Activated CD8-positive, alpha-beta memory T cell treated with anti-CD3 and anti-CD28 coated beads for 1 hour (primary cell): Measurements from ENCODE around the gene TRABD2B.

Source experiments
- DNase-seq, 2 donors: peaks; one replicate each; pipeline ENCODE4 v3.0.0-alpha.2; 2020; ENCODE audit warnings: low read depth in 1 of 2; ENCODE audit errors: extremely low read depth in 1 of 2

Gene TRABD2B

DNA sequence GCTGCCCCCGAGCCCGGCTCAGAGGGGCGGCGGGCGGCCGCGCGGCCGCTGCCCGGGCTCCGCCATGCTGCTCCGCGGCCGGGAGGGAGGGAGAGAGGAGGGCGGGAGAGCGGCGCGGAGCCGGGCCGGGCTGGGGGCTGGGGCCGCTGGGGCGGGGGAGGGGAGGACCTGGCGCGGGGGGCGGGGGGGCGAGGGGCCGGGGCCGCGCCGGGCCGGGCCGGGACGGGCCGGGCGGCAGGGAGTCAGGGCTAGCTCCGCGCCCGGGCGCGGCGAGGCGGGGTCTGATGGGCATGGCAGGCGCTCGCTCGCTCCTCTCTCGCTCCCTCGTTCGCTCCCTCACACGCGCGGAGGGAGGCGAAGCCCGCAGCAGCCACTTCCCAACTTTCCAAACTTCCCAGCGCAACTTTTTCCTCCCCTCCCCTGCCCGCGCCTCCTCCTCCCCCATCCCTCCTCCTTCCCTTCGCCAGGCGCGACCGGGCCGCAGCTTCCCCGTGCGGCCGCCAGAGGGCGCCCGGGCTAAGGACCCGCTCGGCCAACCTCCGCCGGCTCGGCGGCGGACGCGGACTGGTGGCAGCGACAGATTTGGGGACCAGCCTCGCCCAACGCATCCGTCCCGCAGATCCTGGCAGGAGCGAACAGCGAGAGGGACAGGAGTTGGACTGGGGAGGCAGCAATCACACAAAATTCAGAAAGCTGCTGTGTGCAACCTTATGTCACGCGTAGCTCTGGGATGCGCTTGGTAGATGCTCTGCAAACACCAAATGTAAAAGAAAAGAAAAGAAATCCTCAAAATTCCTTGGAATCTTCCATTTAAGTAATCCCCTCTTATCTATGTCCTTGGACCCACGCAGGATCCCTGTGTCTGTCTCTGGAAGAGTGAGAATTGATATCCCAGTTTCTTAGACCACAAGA is at the start of gene TRABD2B:
TSS of gene TRABD2B (minus strand) at position 97 of the 912 bp plus-strand sequence.
- peak in 1 of 2 donors; percentile 45 for DNase-seq

DNA sequence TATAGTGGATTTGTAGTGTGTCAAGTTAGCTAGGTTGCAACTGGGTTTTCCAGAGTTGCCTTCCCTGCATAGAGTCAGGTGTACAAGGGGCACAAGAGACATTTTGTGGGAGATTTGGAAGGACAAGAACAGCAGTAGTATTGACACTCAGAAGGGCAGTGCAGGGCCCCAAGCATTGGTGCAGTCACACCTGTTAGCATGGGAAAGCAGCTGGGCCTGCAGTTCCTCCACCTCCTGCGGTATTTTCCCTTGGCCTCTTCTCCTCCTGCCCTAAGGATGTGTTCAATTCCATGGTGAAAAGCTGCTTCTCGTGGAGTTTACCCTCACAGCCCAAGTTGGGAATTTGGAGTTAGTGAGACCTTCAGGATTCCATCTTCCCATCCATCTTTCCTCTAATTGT is 47.1 kb upstream of the TRABD2B start:
- no peak for DNase-seq

GRCh38 chr1:48043622-48044021 is 46.4 kb upstream of the TRABD2B start:
- DNase-seq, result no peak

DNA sequence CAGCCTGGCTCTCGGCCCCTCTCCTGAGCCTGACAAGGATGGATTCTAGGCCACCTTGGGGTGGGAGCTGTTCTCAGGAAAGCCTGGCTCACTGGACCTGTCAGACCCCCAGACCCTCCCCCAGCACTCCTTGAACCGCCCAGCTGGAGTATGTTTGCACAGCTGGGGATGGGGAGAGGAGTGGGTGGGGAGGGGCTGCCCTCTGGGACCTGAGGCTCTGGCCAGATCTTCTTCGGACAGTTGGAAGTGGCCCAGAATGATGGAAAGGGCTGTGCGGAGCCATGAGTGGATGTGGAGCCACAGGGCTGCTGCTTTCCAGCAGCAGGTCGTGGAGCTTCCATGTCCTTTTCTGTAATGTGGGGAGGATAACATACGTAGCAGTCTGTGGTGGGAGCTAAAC is 43.0 kb upstream of the TRABD2B start:
- no peak for DNase-seq

DNA sequence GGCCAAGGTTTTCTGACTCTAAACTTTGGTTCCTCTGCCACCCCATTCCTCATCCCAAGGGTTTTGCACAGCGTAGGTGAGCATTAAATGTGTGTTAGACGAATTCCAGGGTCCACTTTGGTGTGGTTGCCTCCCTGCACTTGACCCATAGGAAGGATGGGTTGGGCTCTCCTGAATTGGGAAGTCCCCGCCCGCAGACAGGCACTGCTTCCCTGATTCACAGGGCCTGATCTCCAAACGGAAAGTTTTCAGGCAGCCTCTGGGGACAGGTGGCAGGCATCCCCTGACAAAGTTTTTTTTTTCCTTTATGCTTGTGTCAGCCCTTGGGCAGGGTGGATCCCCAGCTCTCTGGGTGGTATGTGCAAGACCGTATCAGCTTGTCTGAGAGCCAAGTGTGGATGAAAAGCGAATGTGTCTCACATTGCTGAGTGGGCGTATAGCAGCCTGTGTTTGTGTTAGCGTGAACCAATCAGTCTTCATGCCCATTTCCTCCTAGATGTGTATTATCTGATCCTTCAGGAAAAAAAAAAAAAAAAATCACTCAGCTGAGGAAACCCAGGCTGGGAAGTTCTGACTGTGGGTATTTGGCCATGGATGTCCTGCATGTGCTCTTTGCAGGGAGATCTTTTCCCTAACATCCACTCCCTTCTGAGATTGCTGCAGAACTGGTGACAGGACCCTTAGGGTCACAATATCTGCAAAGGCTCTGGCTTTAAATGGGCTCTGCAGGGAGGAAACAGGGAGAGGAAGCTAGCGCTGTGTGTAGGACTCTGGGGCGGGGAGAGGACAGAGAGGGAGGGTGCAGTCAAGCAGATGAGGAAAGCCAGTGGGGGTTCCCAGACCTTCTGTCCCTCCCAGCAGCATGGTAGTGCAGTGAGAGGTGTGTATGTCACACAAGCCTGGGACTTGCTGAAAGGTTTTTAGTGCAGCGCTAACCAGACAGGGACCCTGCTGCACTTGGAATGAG is 42.2 kb upstream of the TRABD2B start:
- no peak for DNase-seq

- no peak for DNase-seq
Observed at GRCh38 chr1:48038270-48038767, 41.1 kb upstream of the TRABD2B start.

DNA sequence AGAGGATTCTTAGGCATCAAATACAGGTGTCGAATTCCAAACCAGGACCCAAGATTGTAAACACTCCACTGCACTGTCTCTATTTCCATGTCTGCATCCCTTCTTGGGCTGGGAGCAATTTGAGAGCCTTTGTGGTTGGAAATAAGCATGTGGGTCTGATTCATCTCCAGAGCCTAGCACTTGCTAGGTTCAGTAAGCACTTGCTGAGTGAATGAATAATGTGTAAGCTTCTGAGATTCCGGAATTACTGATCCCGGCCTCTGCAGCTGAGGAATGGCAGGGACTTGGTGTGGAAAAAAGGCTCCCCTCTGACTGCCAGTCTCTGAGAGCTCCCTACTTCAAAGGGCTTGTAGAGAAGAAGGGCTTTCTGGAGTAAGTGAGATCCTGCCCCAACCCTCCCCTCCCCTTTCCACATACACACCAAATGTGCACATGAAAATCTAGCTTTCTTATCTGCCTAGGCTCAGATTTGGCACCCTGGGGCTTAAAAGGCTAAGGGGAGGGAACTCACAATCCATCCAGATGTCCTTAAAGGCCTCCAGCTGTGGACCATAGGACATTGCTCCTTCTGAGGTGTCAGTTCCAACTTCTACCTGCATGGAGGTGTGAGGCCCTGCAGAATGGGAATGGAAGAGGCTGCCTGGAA is 39.6 kb upstream of the TRABD2B start:
- DNase-seq, result no peak

DNA sequence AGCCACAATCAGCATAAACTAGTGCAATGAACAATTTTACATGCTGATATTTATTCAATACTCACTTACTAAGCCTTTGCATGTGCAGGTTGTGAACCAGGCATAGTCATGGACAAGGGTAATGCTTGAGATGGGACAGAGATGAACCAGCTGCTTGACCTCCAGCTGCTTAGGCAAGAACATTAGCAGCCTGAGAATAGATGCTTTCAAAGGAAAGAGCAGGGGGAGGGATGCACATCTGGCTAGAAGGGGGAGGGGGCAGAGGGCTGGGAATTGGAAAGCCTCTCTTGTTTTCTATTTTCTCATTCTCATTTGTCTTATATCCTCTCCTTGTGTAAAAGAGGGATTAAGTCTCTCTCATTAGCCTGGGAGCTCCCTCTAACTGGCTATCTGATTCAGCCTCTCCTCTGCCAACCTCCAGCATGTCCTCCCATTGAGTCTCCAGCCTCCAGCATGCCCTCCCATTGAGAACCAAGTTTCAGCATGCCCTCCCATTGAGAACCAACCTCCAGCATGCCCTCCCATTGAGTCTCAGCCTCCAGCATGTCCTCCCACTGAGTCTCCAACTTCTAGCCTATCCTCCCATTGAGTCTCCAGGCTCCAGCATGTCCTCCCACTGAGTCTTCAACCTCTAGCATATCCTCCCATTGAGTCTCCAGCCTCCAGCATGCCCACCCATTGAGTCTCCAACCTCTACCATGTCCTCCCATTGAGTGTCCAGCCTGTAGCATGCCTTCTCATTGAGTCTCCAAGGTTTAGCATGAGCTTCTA is 38.4 kb upstream of the TRABD2B start:
- DNase-seq, result no peak

GRCh38 chr1:48033495-48034045 is 36.4 kb upstream of the TRABD2B start:
- no peak for DNase-seq

- no peak for DNase-seq
Observed at GRCh38 chr1:48031676-48032075, 34.5 kb upstream of the TRABD2B start.

GRCh38 chr1:48030696-48031365 is 33.6 kb upstream of the TRABD2B start:
- DNase-seq, result no peak

GRCh38 chr1:48030211-48030610 is 33.0 kb upstream of the TRABD2B start:
- DNase-seq, result no peak

GRCh38 chr1:48028218-48029069 is 31.3 kb upstream of the TRABD2B start:
- no peak for DNase-seq

DNA sequence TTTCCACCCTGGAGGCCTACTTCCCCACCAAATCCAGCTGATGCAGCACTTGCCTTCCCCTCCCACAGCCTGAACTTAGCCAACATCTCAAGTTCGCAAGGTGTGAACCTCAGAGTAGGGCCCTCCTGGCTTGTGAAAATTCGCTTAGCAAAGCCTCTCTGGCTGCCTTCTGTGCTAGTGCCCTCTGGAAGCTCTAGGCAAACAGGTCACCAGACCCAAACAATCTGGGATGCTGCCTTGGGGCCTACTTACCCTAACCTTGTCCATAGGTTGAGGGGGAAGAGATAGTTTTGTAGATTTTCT is 30.3 kb upstream of the TRABD2B start:
- DNase-seq, result no peak

DNA sequence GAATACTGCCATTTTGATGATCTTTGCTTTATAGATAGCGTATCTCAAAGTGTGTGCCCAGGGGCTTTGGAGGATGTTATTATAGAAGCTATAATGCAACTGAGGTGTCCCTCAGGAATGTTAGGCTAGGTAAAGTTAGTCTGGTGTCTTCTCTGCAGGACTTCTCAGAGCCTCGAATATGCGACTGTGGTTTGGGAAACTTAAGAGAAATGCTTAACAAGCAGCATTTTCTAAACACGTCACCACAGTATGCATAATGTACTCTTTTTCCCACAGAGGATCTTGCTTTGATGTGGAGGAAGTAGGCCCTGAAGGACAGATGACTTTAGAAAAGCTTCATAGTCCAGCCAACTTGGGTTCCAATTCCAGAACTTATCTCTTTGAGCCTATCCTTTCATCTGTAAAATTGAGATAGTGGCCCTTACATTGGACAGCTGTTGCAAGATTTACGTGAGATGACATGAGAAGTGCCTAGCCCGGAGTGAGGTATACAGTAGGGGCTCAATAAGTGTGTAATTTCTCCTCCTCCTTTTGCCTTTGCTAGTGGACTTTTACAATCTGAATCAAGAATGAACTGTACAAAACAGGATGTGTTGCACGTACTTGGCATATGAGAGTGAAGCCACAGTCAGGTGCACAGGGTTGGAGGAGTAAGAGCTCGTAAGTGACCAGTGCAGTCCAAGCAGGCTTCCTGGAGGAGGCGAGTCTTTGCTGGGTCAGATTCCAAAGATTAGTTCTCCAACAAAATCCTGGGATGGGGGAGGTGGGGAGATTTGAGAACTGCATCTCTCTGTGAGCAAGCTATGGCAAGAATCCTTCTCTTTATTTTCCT is 29.7 kb upstream of the TRABD2B start:
- DNase-seq, result no peak

DNA sequence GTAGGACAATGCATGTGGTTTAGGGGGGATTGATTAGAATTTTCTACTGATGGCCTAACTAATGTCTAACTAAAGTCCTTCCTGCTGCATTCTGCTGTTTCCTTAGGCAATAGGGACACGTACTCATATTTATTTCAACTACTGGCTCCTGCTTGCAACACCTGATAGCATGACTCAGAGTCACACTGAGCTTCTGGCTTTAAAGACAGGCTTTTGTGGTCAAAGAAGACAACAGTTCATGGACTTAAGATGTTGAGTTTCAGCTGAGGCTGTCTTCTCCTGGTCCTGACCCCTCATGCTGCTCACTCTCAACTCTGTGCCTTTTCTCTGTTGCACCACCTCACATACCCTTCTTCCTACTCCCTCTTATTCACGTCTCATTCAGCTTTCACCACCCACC is 29.1 kb upstream of the TRABD2B start:
- no peak for DNase-seq

DNA sequence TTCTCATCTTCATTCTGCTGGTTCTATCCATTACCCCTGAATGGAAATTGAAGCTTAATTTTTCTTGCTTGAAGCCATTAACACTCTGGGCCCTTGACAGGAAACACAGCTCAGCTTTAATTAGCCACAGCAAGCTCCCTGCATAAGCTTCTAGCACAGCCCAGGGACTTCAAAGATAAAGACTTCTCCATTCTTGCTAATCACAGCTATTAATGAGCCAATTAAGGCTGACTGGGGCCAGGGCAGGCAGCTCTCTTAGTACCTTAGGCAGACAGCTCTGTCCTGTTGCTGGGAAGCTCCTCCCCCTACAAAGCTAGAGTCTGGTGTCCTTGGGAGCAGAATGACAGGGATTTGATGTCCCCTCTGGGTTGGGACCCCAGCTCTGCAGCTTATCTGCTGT is 27.9 kb upstream of the TRABD2B start:
- DNase-seq, result no peak

DNA sequence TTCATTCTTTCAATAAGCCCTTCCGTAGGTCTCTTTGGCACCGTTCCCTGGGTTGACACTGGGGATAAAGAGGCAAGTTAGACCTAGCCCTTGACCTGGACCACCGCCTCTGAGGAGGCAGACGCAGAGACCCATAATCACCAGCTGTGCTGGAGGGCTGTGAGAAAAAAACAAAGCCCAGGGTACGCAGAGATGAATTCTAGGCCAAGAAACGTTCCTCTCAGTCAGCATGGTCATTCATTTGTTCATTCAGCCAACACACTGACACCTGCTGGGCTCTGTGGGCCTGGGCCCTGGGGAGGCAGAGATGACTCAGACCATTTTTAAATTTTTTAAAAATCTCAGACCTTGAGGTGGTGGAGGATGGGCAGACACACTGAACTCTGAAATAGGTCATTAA is 26.3 kb upstream of the TRABD2B start:
- DNase-seq, result no peak
